Motor neuron (in vitro differentiated cells): ENCODE measurements around the gene SPATS2L. TPM values are rescaled to one million over a fixed set of nuclear protein-coding genes. Genes with fewer than 3 reads are reported as not detected.

Experiments
- ATAC-seq, 8 experiments: fragments of 200-7000 bp; cut with Tn5 transposase; replicated peaks in 6 of 8; 2 replicates each; pipeline ENCODE4 v1.8.0; 2021; ENCODE audit warnings: mild to moderate bottlenecking in 8 of 8, moderate library complexity in 8 of 8
- H3K27ac ChIP-seq, 2 donors: fragments of 250-450 bp; sonication (Bioruptor Pico); 2 replicates each; pipeline ENCODE4 v1.9.0; 2021; ENCODE audit warnings: antibody characterized with exemption in 2 of 2, mild to moderate bottlenecking in 2 of 2, moderate library complexity in 1 of 2
- H3K4me1 ChIP-seq, 2 donors: fragments of 250-450 bp; sonication (Bioruptor Pico); replicated peaks in 1 of 2; 2 replicates each; pipeline ENCODE4 v1.6.1; 2021; ENCODE audit warnings: antibody characterized with exemption in 2 of 2, mild to moderate bottlenecking in 2 of 2, moderate library complexity in 1 of 2
- H3K4me3 ChIP-seq, 5 donors: fragments of 250-450 bp; sonication (Bioruptor Pico); 2 replicates each; pipeline ENCODE4 v1.9.0; 2021; ENCODE audit warnings: antibody characterized with exemption in 5 of 5, mild to moderate bottlenecking in 5 of 5, moderate library complexity in 4 of 5
- WGBS, 10 experiments: fragments of 450-650 bp; shearing (Covaris generic); methylation state at CpG; one replicate each; pipeline ENCODE4 v1.0.0; 2022; 5-methylcytosine and 5-hydroxymethylcytosine counted together
- in situ Hi-C, 9 experiments: fragments of 400-800 bp; cut with MboI; loops; one replicate each; pipeline ENCODE4 v1.15.0; 2021; ENCODE audit warnings: low sequenced_read_pairs in 9 of 9, low pct_unique_long_range_greater_than_20kb in 2 of 9; ENCODE audit not compliant: unreplicated experiment in 9 of 9
- total RNA-seq, 8 experiments: library from RNA; unstranded; fragments of 300-600 nt; gene quantifications; 2 replicates each; pipeline versions ENCODE4 v1.2.3 to v1.2.4, GENCODE V29; 2022

SPATS2L gene
- total RNA-seq, 8 experiments from 2014 or later, result 8.4 to 143 (median 21.9) TPM

DNA sequence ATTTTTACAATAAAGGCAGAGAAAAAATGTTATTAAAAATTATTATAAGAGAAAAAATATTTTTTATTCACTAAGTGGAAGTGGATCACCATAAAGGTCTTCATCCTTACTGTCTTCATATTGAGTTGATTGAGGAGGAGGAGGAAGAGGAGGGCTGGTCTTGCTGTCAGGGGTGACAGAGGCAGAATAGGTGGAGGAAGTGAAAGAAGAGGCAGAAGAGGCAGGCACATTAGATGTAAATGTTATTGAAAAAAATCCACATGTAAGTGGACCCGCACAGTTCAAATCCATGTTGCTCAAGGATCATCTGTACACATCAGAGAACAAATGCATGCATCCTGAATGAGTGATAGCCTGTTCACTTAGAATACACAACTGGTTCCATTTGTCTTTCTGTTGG is 6.4 kb upstream of the SPATS2L start:
- no peak overlapping the region for H3K4me3 ChIP-seq
- H3K27ac ChIP-seq, result no peak overlapping the region
- ATAC-seq, result no peak
- WGBS, 10 experiments, result 40 to 100% (median 100%) methylated on average over 1 of the region's 1 CpG; no CpG with 5 or more reads in 3 of the 10 experiments
- no peaks in the 10 kb centered on the region for H3K4me1 ChIP-seq
- in situ Hi-C loops, result loop anchor here in 2 of 9 experiments (25.0 kb wide), 1 partner anchor 313 kb away; no protein-coding TSS in a partner anchor

DNA sequence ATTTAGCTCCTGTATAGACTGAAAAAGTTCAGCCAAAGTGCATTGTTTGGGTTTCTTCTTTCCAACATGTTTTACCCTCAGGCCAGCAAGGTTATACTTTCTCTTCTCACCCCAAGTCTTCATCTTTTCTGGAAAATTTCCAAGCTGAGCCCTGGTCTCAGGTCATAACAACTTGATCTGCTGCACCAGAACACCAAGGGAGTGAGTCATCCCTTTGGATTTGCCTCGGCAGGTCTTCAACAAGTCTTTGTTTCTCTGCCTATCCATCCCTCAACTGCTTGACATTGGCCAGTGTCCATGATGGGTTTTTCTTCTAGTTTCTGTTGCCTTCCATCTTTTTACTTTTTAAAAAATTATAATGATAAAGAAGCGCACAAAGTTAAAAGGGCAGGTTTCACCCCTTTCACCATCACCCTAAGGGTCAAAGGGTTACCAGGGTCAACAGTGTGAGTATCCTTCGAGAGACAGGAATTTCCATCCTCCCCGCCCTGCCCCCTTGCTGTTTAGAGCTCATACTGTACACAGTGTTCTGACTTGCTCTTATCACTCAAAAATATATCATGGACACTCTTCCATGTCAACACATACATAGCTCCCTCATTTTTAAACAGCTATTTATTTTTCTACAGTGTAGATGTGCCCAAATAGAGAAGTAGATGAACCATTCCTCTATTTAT is 5.7 kb upstream of the SPATS2L start:
- no peak overlapping the region for H3K4me3 ChIP-seq
- WGBS, 10 experiments, result 40 to 100% (median 73%) methylated on average over 1 to 4 of the region's 4 CpGs; no CpG with 5 or more reads in 1 of the 10 experiments
- H3K4me1 ChIP-seq, result no peaks in the 10 kb centered on the region
- in situ Hi-C loops, result loop anchor here in 2 of 9 experiments (25.0 kb wide), 1 partner anchor 313 kb away; no protein-coding TSS in a partner anchor
- ATAC-seq, result peak in 2 of 8 experiments; percentile 23 to 42
- H3K27ac ChIP-seq, result no peak overlapping the region

DNA sequence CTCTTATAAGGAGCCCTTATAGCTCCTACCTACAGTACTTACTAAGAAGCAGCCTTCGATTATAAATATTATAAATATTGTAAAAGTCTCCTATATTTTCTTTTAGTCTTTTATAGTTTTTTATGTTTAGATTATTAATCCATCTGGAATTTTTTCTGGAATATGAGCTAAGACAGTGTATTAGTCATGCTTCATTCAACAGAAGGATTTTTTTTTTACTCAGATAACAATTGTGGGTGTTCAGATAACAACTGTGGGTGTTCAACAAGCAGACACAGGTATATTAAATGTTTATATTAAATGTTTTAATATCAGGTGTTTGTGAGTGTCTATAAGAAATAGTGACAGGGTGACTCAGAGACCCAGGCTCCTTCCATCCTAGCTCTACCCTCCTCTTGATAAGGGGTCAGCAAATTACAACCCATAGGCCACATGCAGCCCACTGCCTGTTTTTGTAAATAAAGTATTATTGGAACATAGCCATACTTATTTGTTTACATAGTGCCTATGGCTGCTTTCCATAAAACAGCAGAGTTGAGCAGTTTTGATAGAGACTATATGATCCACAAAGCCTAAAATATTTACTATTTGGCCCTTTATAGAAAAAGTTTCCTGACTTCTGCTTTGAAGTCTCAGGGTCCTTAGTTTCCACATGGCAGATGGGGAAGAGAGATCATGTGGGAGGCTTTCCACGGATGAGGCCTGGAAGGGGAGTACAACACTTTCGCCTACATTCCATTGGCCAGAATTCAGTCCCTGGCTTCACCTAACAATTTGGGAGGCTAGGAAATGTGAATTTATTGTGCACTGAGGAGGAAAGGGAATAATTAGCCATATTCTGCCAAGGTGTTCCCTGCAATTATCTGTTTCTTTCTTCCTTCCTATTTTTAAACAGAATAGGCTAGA is 4.3 kb upstream of the SPATS2L start:
- H3K27ac ChIP-seq, result no peak overlapping the region
- 54 to 96% (median 84%) methylated on average over 1 to 3 of the region's 3 CpGs for WGBS, 10 experiments
- H3K4me3 ChIP-seq, result no peak overlapping the region
- in situ Hi-C loops, result loop anchor here in 2 of 9 experiments (25.0 kb wide), 1 partner anchor 315 kb away; no protein-coding TSS in a partner anchor
- no peak for ATAC-seq
- no peaks in the 10 kb centered on the region for H3K4me1 ChIP-seq

DNA sequence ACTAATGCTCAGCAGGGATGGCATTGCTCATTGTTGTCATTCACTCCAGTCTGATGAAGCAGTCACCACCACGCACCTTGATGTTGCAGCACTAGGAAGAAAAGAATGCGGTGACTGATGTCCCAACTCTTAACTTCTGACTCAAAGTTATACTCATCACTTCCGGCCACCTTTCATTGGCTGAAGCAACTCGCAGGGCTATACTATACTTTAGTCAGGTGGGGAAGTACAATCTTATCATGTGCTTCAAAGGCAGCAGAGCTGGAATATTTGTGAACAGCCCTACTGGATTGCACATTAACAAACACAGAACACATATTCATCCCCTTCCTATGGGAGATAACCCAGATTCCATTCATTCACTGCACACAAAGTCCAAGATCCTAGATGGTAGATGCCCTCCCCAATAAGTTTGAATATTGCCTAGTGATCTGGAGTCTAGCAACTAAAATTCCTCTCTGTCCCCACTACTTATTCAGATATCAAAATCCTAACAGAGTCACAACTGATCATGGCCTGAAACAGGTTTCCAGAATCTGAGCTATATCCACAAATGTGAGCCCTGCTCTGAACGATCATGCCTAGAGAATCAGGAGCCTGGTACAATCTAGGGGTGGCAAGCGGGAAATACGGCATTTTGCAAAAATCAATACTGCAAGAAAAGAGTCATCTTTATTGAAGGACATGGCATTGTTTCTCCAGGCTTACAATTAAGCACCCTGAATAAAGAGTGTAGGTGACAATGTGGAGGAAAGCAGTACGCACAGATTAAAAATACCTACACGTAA is 3.4 kb upstream of the SPATS2L start:
- H3K27ac ChIP-seq, result no peak overlapping the region
- in situ Hi-C loops, result loop anchor here in 2 of 9 experiments (25.0 kb wide), 1 partner anchor 316 kb away; no protein-coding TSS in a partner anchor
- 74 to 97% (median 86%) methylated on average over 3 to 9 of the region's 9 CpGs for WGBS, 10 experiments
- H3K4me3 ChIP-seq, result no peak overlapping the region
- ATAC-seq, result no peak
- peaks cover 0 to under 1% of the 10 kb centered on the region in 2 donors for H3K4me1 ChIP-seq

DNA sequence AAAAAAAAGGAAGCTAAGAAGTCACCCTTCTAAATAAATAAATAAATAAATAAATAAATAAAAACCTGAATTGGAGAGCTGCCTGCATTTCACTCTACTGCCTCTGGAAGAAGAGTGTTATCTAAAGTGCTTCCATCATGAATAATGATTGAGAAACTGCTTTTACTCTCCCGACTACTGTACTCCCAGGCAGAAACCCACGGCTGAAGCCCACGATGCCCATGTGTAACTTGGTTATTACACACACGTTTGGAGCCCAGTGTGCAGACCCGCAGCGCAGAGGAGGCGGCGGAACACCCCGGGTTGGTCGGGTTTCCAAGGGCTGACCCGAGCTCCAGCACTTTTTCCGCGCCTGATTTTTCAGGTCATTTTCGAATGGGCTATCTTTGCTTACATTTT is 697 bp upstream of the SPATS2L start:
- ATAC-seq, result peak; percentile 5 to 21 (median 12)
- peak overlapping the region in 1 of 2 donors; percentile 78 for H3K27ac ChIP-seq
- WGBS, 10 experiments, result 0 to 20% (median 0%) methylated on average over 1 to 11 of the region's 14 CpGs
- peaks cover 8% of the 10 kb centered on the region in 2 donors for H3K4me1 ChIP-seq
- H3K4me3 ChIP-seq, result peak overlapping the region; percentile 68 to 96 (median 81)
- in situ Hi-C loops, result loop anchor here in 2 of 9 experiments (25.0 kb wide), 1 partner anchor 318 kb away; no protein-coding TSS in a partner anchor

DNA sequence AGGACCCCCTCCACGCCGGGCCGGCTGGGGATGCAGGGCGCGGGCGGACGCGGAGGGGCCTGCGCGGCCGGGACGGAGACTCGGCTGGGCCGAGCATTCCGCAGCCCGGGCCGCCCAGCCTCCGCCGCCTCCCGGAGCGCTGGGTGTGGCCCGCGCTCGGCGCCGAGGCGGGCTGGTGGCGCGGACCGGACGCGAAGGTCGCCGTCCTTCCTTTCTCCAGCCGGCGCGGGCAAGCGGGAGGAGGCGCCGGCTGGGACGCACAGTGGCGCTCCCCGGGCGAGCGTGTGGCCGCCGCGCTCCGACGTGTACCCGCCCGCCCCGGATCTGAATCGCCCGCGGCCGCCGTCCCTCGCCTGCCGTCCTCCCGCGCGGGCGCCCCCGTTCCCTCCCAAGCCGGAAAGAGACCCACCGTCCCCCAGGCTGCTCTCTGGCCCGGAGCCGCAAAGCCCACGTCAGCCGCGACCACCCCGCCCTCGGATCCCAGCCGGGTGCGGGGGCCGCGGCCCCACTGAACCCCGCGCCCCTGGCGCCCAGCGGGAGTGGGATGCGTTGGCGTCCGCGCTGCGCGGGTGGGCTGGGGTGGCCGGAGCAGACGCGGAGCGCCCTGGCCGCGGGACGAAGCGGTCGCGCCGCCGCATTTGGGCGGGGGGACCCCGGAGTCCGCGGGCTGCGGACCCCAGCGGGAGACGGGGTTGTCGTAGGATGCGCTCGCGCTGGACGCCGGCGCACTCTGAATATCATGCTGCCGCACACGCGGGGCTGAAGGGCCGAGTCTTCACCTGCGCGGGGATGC is 634 bp downstream of the SPATS2L start:
- peak; percentile 59 to 77 (median 64) for ATAC-seq
- WGBS, 10 experiments, result 0% methylated on average over 2 to 8 of the region's 120 CpGs; no CpG with 5 or more reads in 5 of the 10 experiments
- in situ Hi-C loops, result loop anchor here in 2 of 9 experiments (25.0 kb wide), 1 partner anchor 320 kb away; no protein-coding TSS in a partner anchor
- H3K4me3 ChIP-seq, result peak overlapping the region; percentile 68 to 96 (median 81)
- peaks cover 8 to 13% of the 10 kb centered on the region in 2 donors for H3K4me1 ChIP-seq
- H3K27ac ChIP-seq, result peak overlapping the region; percentile 76 to 78

DNA sequence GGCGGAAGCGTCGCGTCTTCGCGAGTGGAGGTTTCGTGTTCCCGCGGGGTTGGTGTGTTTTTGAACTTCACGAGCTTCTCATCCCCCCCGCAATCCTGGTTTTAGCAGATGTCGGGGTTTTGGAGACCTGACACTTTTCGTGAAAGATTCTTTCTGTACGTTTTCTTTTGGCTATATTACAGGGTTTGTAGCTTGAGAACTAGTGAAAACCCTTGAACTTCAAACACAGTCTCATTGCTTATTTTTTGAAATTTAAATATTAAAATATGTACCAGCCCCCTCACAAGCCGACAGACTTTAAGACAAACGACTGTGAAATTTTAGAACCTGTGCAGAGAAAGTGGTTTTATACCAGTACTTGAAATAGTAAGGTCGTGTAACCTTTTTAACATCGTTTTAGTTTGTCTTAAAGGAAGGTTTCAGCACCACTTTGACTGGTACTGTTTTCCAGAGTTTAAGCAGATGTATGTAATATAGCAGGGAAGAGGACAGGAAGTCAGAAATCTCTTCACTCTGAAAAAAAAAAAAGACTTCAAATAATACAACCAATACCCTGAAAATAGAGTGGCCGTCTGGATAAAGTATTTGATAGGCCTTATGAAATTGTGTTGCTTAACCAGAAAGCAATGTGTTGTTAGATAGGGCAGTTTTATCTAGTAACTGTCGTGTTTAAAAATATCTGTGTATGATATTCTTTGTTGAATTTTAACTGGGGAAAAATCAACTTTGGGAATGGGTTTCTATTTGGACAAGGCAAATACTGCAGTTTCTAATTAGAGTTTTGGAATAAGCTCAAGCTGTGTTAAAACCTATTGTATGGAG is 1.4 kb downstream of the SPATS2L start:
- in situ Hi-C loops, result loop anchor here in 2 of 9 experiments (25.0 kb wide), 1 partner anchor 321 kb away; no protein-coding TSS in a partner anchor
- H3K27ac ChIP-seq, result peak overlapping the region; percentile 76 to 78
- WGBS, 10 experiments, result 5 to 39% (median 9%) methylated on average over 2 to 13 of the region's 20 CpGs

DNA sequence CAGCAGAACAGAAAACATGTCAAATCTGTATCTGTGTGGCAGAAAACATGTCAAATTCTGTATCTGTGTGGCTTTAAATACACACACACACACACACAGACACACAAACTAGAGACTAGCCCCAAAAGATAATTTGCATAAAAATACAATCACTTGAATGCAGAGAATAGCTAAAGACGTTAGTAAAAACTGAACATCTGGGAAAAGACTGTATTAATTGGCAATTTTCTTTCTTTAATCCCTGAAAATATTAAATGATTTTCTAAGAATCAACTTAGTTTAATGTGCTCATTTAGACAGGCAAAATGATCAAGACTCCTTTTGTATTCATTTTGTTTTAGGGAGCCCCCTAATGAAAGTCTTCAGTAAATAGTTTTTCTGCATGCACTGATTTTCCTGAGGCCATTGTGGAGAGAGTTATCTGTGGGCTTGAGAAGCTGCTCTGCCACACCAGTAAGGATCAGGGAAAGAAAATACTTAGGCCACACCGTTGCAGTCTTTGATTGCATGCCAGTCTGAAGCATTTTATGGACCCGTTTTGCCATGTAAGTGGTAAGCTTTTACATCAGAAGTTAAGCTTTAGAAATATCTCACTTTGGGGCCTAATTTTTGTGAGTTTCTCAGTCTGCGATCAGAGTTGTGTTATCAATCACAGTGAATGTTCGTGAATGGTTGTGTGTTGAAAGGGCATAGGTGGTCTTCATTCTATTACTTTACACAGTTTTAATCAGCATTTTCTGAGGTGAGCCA is 2.2 kb downstream of the SPATS2L start:
- in situ Hi-C loops, result loop anchor here in 2 of 9 experiments (25.0 kb wide), 1 partner anchor 321 kb away; no protein-coding TSS in a partner anchor
- Histone ChIP-seq H3K27ac (no peak overlapping the region), H3K4me3 (peak overlapping the region; percentile 68 to 96 (median 81)), H3K4me1 (peaks cover 8 to 14% of the 10 kb centered on the region in 2 donors)
- 0 to 82% (median 36%) methylated on average over 2 to 5 of the region's 5 CpGs for WGBS, 10 experiments
- ATAC-seq, result no peak

More for the DNA sequence above, 1.4 kb downstream of the SPATS2L start:
- Histone ChIP-seq H3K4me3 (peak overlapping the region; percentile 68 to 96 (median 81)), H3K4me1 (peaks cover 8 to 14% of the 10 kb centered on the region in 2 donors)
- no peak for ATAC-seq

DNA sequence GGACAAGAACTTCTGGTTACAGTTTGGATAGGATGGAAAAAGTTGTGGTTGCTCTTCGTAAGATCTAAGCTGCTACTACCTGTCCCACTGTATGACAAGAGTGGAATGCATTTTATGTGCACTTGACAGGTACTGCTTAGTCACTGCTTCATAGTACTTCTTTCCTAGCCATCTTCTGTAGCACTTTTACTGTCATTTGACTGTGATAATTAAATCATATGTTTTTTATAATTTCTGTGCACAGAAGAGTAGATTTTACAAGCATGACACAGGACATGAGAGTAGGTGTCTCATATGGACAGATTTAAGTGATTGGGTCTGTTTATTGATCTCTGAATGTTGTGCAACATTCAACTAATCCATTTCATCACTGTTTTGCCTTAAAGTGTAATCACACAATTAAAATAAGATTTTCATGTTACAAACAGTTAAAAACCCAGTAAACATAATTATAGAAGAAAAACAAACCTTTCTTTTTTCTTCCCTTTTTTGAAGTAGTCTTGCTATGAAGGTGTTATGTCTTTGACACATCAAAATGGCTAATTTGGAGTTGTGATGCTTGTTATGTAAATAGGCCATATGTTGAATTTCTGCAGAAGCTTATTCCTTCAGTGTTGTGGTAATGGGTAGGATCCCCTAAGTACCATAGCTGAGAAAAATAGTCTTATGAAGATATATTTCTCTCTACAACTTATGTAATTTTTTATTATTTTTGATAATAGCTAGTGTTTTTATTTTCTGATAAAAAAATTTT is 3.0 kb downstream of the SPATS2L start:
- no peak for ATAC-seq
- 86 to 100% (median 100%) methylated on average over 1 of the region's 1 CpG; no CpG with 5 or more reads in 4 of the 10 experiments for whole genome bisulfite sequencing, 10 experiments
- H3K27ac ChIP-seq, result no peak overlapping the region
- H3K4me3 ChIP-seq, result peak overlapping the region in 1 of 5 donors; percentile 74
- in situ Hi-C loops, result loop anchor here in 2 of 9 experiments (25.0 kb wide), 1 partner anchor 322 kb away; no protein-coding TSS in a partner anchor
- H3K4me1 ChIP-seq, result peaks cover 8 to 14% of the 10 kb centered on the region in 2 donors

DNA sequence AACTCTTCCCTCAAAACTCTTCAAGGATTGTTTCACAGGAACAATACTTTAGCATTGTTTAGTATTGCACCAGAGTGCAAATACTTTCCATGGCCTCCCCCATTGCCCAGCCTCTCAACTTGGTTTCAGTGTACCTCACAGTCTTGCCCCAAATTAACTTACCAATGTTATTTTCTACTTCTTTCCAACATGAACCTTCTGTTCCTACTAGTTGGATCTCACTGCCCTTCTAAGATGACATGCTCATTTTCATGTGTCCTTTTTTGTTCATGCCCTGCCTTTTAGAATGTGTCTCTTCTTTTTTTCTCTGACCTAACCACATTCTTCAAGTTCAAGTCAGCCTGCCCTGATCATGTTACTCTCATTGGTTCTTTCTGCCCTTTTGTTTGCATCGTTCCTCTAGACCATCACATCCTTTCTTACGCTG is 4.1 kb downstream of the SPATS2L start:
- WGBS, 10 experiments, result 38 to 100% (median 64%) methylated on average over 1 to 2 of the region's 2 CpGs

More for the DNA sequence above, 4.1 kb downstream of the SPATS2L start:
- in situ Hi-C loops, result loop anchor here in 2 of 9 experiments (25.0 kb wide), 1 partner anchor 323 kb away; no protein-coding TSS in a partner anchor
- ATAC-seq, result no peak
- Histone ChIP-seq H3K4me1 (peaks cover 8 to 14% of the 10 kb centered on the region in 2 donors), H3K27ac (no peak overlapping the region), H3K4me3 (no peak overlapping the region)
